Metanephros (tissue), 2 donors: ENCODE results near the gene ARSG. TPM values are rescaled to one million over a fixed set of nuclear protein-coding genes. Genes with fewer than 3 reads are reported as not detected.

Experiments used
- small RNA-seq: library from RNA; depleted of rRNA; stranded (forward); fragments of <200 nt; gene quantifications from one replicate; pipeline ENCODE3, GENCODE V24; 2014; ENCODE audit warnings: low replicate concordance
- total RNA-seq: library from RNA; depleted of rRNA; stranded (reverse); fragments of >200 nt; gene quantifications from one replicate; pipeline ENCODE4 v1.2.3, GENCODE V29; 2014

Gene ARSG
- total RNA-seq, result 7.8 TPM

DNA sequence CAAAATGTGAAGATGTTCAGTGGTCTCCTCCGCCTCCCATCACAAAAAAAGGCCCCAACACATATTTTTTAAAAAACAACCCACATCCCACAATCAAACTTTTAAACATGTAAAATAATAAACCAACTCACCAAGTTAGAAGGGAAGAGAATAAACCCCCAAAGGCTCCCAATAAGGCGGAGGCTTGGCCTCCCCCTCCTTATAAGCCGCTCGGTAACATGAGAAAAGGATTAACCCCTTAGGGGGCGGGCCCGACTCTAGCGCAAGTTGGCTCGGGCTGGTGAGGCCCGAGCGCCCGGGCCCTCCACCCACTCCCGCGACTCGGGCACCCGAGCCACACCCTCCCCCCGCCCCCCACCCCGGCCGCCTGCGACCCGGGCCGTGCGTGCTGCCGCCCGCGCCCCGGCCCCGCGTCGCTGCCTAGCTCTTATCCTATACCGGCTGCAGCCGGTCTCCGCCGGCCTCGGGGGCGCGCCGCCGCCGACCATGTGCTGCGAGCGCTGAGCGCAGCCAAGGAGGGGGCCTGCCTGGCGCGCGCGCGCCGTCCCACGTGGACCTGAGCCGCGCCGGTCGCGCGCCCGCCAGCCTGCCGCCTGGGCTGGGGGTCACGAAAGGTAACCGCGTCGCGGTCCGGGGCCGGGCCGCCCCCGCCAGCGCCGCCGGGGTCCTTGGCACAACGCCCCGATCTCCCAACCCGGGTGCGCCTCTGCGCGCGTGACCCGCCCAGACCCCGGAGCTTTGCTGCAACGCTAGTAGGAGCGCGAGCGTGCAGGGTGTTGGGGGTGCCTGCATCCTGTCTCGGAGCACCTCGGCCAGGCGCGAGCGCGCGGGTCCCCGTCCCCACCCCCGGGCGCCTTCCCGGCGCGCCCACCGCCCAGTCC lies at the start of gene ARSG, which contains the start of gene SLC16A6:
ARSG (plus strand) TSS at position 541 of the 881 bp plus-strand sequence. CDS start 15,999 bp downstream, outside the sequence.
SLC16A6 (minus strand) TSS at position 173 of the 881 bp plus-strand sequence. CDS start 12,807 bp downstream, outside the sequence.

GRCh38 chr17:68247445-68248198 lies 43.7 kb upstream of the ARSG start, which contains the start of gene AMZ2:
Gene AMZ2 (plus strand): TSS chr17:68248043. CDS start chr17:68250188, 2,145 bp downstream.

DNA sequence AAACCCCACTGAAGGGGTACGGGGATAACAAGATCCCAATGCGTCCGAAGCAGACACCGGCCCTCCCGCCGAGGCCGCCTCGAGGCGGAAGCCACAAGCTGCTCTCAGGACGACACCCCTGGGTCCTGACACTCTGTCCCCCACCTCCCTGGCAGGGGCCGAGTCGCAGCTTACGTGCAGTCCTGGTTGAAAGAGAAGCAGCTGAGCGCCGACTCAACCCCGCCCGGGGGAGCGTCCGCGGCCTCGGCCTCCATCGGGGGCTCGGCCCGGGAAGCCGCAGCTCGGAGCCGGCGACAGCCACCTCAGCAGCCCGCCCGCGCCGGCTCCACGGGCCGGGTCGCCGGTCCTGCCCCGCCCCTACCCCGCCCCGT lies 165.9 kb downstream of the ARSG start, which contains the start of gene WIPI1:
WIPI1 (minus strand) TSS at position 329 of the 371 bp plus-strand sequence; CDS start at position 254, 75 bp downstream.

Small RNAs within 50 kb of the gene (small RNA-seq; reads per million reads assigned to genes)
- gene MIR635, result not detected

Other genes starting within 250 kb of the ARSG start
- 30.8 TPM for gene AMZ2, start 43.5 kb upstream of the ARSG start, total RNA-seq
- gene SLC16A6, start 368 bp upstream of the ARSG start, total RNA-seq, result 1.7 TPM
- gene WIPI1, start 166.0 kb downstream of the ARSG start, total RNA-seq, result 33.3 TPM
- gene PRKAR1A, start 220.9 kb downstream of the ARSG start, total RNA-seq, result 270 TPM